SKM-1 (cell line): Measurements from ENCODE around the gene MINDY3.

Experiments
- DNase-seq: peaks from one replicate; lab custom pipeline; 2025; ENCODE audit not compliant: unreplicated experiment; lab: John Stamatoyannopoulos, UW

The MINDY3 gene

DNA sequence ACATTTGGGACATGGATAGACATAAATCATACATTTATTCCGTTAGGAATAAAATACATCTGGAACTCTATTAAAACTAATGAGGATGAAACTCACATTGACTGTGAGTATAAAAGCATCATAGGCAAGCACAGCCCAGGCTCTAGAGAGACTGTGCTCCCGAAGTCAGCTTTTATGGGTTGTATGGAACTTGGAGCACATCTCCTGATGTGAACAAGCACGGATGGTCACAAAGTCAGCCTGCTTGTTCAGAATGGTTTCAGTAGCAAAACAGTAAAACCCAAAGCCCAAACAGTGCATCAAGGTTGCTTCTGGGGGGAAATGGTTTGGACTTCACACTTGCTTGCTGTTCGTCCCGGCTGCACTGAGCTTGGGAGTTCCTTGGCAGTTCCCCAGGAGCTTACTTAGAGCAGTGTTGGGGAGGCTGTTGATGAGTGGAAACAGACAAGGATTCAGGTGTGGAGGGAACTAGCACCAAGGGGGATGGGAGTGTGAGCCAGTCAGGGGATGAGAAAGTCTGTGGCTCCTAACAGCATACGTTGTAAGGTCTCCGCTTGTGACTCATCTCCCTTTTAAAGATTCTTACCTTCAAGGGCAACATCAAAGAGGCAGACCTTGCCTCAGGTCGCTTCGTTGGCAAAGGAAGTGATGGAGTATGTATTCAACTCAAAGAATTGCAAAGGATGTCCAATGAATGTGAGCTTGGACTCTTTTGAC lies 120.9 kb downstream of the MINDY3 start:
- no peak for DNase-seq

GRCh38 chr10:15738270-15738925 lies 121.9 kb downstream of the MINDY3 start:
- DNase-seq = no peak

- DNase-seq = no peak
Observed at GRCh38 chr10:15737656-15738055, 122.7 kb downstream of the MINDY3 start.

DNA sequence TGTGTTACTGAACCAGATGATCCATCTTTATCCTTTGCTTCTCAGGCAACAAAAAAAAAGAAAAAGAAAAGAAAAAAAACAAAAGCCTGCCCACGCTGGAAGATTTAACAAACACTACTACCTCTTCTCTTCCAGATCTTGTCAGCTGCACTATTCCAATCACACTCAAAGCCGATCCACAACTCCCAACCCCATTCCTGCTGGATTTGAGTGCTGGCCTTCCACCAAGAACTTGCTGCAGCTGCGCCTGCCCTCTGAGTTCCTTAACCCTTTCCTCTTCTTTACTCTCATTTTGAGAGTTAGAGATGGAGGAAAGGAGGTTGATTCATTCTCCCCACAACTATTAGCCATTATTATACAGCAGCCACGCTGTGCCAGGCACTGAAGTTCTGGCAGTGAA lies 124.5 kb downstream of the MINDY3 start:
- DNase-seq = no peak

GRCh38 chr10:15730341-15730740 lies 130.0 kb downstream of the MINDY3 start:
- DNase-seq = no peak

DNA sequence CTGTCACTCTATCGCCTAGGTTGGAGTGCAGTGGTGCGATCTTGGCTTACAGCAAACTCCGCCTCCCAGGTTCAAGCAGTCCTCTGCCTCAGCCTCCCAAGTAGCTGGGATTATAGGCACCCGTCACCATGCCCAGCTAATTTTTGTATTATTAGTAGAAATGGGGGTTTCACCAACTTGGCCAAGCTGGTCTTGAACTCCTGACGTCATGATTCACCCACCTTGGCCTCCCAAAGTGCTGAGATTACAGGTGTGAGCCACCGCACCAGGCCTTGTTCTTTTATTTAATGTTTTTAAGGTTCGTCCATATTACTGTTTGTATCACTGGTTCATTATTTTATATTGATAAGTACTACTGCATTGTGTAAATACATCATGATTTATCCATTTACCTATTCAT lies 130.4 kb downstream of the MINDY3 start:
- DNase-seq = no peak
